Muscle layer of colon (tissue), 2 donors: Measurements from ENCODE around the gene LETM1.

ENCODE experiments used
- H3K27ac ChIP-seq: one replicate; pipeline ENCODE4 v1.7.0; 2013; ENCODE audit warnings: low read depth, mild to moderate bottlenecking, low read length, moderate library complexity
- H3K27me3 ChIP-seq, 2 donors: one replicate each; pipeline ENCODE4 v1.7.0; 2013; ENCODE audit warnings: low read length in 2 of 2, mild to moderate bottlenecking in 2 of 2; ENCODE audit not compliant: insufficient read depth in 2 of 2, control insufficient read depth in 1 of 2
- H3K36me3 ChIP-seq: one replicate; pipeline ENCODE4 v1.7.0; 2013; ENCODE audit warnings: mild to moderate bottlenecking, low read length; ENCODE audit not compliant: insufficient read depth
- H3K4me1 ChIP-seq: one replicate; pipeline ENCODE4 v1.7.0; 2013; ENCODE audit warnings: mild to moderate bottlenecking, low read length; ENCODE audit not compliant: insufficient read depth
- H3K4me3 ChIP-seq, 2 donors: one replicate each; pipeline ENCODE4 v1.7.0; 2013; ENCODE audit warnings: low read length in 2 of 2, low read depth in 1 of 2, mild to moderate bottlenecking in 1 of 2, moderate library complexity in 1 of 2
- H3K9ac ChIP-seq: one replicate; pipeline ENCODE4 v1.7.0; 2013; ENCODE audit warnings: low read length
- H3K9me3 ChIP-seq: one replicate; pipeline ENCODE4 v1.7.0; 2013; ENCODE audit warnings: mild to moderate bottlenecking, low read length
- donor health status: abdominal sarcoma.
- donor health status: Adenocarcinoma of cecum.

The LETM1 gene

GRCh38 chr4:1895971-1896657, 40.2 kb upstream of the LETM1 start:
- H3K27ac ChIP-seq = no peak overlapping the region
- no peaks in the 10 kb centered on the region for H3K4me1 ChIP-seq
- no peaks in the 10 kb centered on the region for H3K27me3 ChIP-seq
- no peak overlapping the region for H3K9ac ChIP-seq
- no peaks in the 10 kb centered on the region for H3K9me3 ChIP-seq
- H3K4me3 ChIP-seq = no peak overlapping the region
- peaks cover 3% of the 10 kb centered on the region for H3K36me3 ChIP-seq

GRCh38 chr4:1890979-1891570, 35.1 kb upstream of the LETM1 start:
- Histone ChIP-seq H3K27me3 (no peaks in the 10 kb centered on the region), H3K9me3 (no peaks in the 10 kb centered on the region), H3K36me3 (no peaks in the 10 kb centered on the region), H3K9ac (no peak overlapping the region), H3K4me1 (no peaks in the 10 kb centered on the region), H3K27ac (no peak overlapping the region), H3K4me3 (no peak overlapping the region)

GRCh38 chr4:1887052-1887451, 31.1 kb upstream of the LETM1 start:
- no peaks in the 10 kb centered on the region for H3K4me1 ChIP-seq
- H3K36me3 ChIP-seq = no peaks in the 10 kb centered on the region
- H3K9me3 ChIP-seq = no peaks in the 10 kb centered on the region
- H3K27ac ChIP-seq = no peak overlapping the region
- H3K9ac ChIP-seq = no peak overlapping the region
- no peaks in the 10 kb centered on the region for H3K27me3 ChIP-seq
- no peak overlapping the region for H3K4me3 ChIP-seq

DNA sequence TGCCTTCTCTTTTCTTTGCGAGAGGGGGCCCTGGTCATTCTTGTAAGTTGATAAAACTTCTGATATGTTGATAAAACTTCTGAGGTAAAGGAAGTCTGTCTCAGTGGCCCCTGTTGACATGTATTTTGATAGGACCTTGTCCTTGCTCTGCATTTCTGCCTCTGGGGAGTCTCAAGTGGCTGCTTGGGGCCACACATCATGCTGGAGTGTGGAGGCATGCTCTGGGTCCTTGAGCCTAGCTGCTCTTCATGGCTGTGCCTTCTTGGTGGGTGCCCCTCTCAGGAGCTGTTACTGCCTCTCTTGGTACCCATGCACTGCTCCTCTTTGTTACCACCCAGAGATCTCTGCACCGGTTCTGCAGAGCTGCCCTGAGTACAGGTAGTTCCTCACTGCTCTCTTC, 29.5 kb upstream of the LETM1 start:
- no peak overlapping the region for H3K4me3 ChIP-seq
- no peaks in the 10 kb centered on the region for H3K4me1 ChIP-seq
- H3K27ac ChIP-seq = no peak overlapping the region
- H3K27me3 ChIP-seq = no peaks in the 10 kb centered on the region
- no peaks in the 10 kb centered on the region for H3K9me3 ChIP-seq
- H3K36me3 ChIP-seq = no peaks in the 10 kb centered on the region
- no peak overlapping the region for H3K9ac ChIP-seq

DNA sequence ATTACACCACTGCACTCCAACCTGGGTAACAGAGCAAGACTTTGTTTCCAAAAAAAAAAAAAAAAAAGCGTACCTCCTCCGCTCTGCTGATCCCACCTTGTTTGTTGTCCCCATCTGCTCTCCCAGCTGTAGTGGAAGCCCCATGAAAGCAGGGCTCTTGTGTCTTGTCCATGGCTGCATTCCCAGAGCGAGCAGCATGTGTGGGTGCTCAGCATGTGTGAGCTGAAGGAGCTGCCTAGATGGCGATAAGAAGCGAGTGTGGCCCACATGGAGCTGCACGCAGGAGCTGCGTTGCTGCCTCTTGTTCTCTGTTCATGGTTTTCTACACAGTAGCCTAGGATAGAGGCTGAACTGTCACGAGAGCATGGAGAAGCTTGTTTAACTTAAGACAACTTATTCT, 27.6 kb upstream of the LETM1 start:
- no peak overlapping the region for H3K9ac ChIP-seq
- no peaks in the 10 kb centered on the region for H3K36me3 ChIP-seq
- no peaks in the 10 kb centered on the region for H3K9me3 ChIP-seq
- H3K27ac ChIP-seq = no peak overlapping the region
- H3K4me1 ChIP-seq = no peaks in the 10 kb centered on the region
- no peaks in the 10 kb centered on the region for H3K27me3 ChIP-seq
- no peak overlapping the region for H3K4me3 ChIP-seq

GRCh38 chr4:1882850-1883271, 26.9 kb upstream of the LETM1 start:
- H3K4me3 ChIP-seq = no peak overlapping the region
- H3K27me3 ChIP-seq = no peaks in the 10 kb centered on the region
- H3K36me3 ChIP-seq = no peaks in the 10 kb centered on the region
- H3K9me3 ChIP-seq = no peaks in the 10 kb centered on the region
- H3K4me1 ChIP-seq = no peaks in the 10 kb centered on the region
- H3K9ac ChIP-seq = no peak overlapping the region
- H3K27ac ChIP-seq = no peak overlapping the region

DNA sequence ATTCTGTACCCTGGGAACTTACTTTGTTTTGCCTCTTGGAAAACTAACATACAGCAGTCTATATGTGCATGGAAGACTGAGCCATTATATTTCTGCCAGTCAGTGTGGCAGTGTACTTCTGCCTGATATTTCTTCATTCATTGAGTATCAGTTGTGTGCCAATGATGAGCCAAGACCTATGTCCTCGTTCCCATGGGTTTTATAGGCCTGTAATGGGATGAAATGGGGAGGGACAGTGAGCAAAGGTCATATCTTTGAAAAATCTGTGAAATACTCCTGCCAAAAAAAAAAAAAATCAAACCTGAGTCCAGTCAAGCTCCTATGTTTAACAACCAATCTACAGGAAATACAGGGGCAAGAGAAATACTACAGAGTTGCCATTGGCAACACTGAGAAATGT, 24.4 kb upstream of the LETM1 start:
- Histone ChIP-seq H3K36me3 (no peaks in the 10 kb centered on the region), H3K9me3 (no peaks in the 10 kb centered on the region), H3K4me3 (no peak overlapping the region), H3K27ac (no peak overlapping the region), H3K9ac (no peak overlapping the region), H3K4me1 (no peaks in the 10 kb centered on the region), H3K27me3 (no peaks in the 10 kb centered on the region)

GRCh38 chr4:1879485-1879884, 23.5 kb upstream of the LETM1 start:
- Histone ChIP-seq H3K27ac (no peak overlapping the region), H3K9me3 (no peaks in the 10 kb centered on the region), H3K27me3 (no peaks in the 10 kb centered on the region), H3K4me1 (no peaks in the 10 kb centered on the region), H3K4me3 (no peak overlapping the region), H3K9ac (no peak overlapping the region), H3K36me3 (no peaks in the 10 kb centered on the region)

DNA sequence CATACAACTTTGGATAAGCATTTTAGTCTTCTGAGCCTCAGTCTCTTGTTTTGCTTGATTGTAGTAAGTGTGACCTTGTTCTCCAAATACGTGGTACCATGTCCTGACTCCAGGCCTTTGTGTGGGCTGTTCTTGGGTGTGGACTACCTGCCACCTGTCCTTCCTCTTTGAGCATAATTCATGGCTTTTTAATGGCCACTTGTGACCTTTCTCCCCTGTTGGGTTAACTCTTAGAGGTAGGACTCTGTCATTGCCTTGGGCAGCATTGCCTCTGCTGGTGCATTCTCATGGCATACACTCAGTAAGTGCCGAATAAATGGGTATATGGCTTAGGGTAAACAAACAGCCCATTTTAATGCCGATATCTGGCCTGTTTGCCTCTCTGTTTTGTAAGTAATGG, 18.2 kb upstream of the LETM1 start:
- Histone ChIP-seq H3K36me3 (no peaks in the 10 kb centered on the region), H3K9ac (no peak overlapping the region), H3K27ac (no peak overlapping the region), H3K27me3 (no peaks in the 10 kb centered on the region), H3K4me3 (no peak overlapping the region), H3K4me1 (peaks cover 16% of the 10 kb centered on the region), H3K9me3 (no peaks in the 10 kb centered on the region)

DNA sequence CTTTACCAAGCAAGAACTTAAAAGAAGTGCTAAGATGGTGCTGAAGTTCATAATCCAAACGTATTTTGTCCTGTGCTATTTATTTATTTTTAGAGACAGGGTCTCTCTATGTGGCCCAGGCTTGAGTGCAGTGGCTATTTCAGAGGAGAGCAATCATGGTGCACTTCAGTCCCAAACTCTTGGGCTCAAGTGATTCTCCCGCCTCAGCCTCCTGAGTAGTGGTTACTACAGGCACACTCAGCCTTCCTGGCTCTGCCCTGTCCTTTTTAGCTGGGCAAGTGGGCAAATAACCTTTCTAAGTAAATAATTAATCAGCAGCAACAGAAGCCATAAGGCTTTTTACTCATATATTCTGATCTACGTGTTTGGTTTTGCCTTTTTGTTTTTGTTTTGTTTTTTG, 17.8 kb upstream of the LETM1 start:
- Histone ChIP-seq H3K4me3 (no peak overlapping the region), H3K9ac (no peak overlapping the region), H3K9me3 (no peaks in the 10 kb centered on the region), H3K27ac (no peak overlapping the region), H3K4me1 (peaks cover 16% of the 10 kb centered on the region), H3K27me3 (no peaks in the 10 kb centered on the region), H3K36me3 (no peaks in the 10 kb centered on the region)

- no peak overlapping the region for H3K4me3 ChIP-seq
- no peaks in the 10 kb centered on the region for H3K9me3 ChIP-seq
- H3K9ac ChIP-seq = peak overlapping the region; percentile 82
- no peak overlapping the region for H3K27ac ChIP-seq
- peaks cover 16% of the 10 kb centered on the region for H3K4me1 ChIP-seq
- no peaks in the 10 kb centered on the region for H3K36me3 ChIP-seq
- H3K27me3 ChIP-seq = no peaks in the 10 kb centered on the region
Observed at GRCh38 chr4:1873291-1873690, 17.3 kb upstream of the LETM1 start.

DNA sequence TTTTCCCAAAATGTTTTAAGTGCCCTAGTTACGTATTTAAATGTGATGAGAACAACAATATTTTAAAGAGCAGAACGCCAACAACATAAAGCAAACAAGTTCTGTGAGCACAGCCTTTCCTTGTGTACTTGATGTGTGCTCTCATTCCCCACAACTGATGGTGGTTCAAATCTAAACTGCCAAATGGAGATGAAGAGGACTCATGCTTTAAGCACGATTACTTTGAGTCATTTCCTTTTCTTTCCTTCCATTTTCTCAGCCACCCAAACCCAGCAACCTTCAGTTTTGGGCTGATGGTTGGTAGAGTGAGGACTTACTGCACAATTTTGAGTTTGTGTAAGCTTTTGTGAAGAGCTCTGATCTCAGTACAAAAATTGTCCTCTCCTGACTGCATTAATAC, 16.9 kb upstream of the LETM1 start:
- Histone ChIP-seq H3K27me3 (peaks cover 0 to 1% of the 10 kb centered on the region in 2 donors), H3K9me3 (no peaks in the 10 kb centered on the region), H3K36me3 (no peaks in the 10 kb centered on the region), H3K4me3 (no peak overlapping the region), H3K4me1 (peaks cover 16% of the 10 kb centered on the region), H3K27ac (no peak overlapping the region), H3K9ac (peak overlapping the region; percentile 82)
